K562 (cell line): ENCODE results near the gene ORC1. TPM values are rescaled to one million over a fixed set of nuclear protein-coding genes. Genes with fewer than 3 reads are reported as not detected.
A peak's percentile ranks its signal among the peaks of the same experiment; 100 is the strongest.

Experiments
- BHLHE40 ChIP-seq: IDR thresholded peaks from 2 replicates; pipeline ENCODE4 v1.6.1; 2011; ENCODE audit warnings: low read length, improper control_type of control experiment
- HCFC1 ChIP-seq: IDR thresholded peaks from 2 replicates; pipeline ENCODE4 v1.6.1; 2012; ENCODE audit warnings: low read depth, low read length, improper control_type of control experiment
- L3MBTL2 ChIP-seq: fragments of 450-650 bp; IDR thresholded peaks from 2 replicates; pipeline ENCODE4 v1.6.1; 2016; ENCODE audit warnings: mild to moderate bottlenecking, moderate library complexity
- MGA ChIP-seq: fragments of 450-650 bp; IDR thresholded peaks from 2 replicates; pipeline ENCODE4 v1.6.1; 2016; ENCODE audit warnings: mild to moderate bottlenecking, moderate library complexity
- NBN ChIP-seq: fragments of 450-650 bp; IDR thresholded peaks from 2 replicates; pipeline ENCODE4 v1.6.1; 2016; ENCODE audit warnings: low read depth, mild to moderate bottlenecking
- TCF3 ChIP-seq: sonication (generic); formaldehyde crosslinking; IDR thresholded peaks from 2 replicates; pipeline ENCODE4 v1.4.0; 2020; ENCODE audit warnings: mild to moderate bottlenecking, missing genetic modification reagents
- TRIM24 ChIP-seq, 2 experiments: fragments of 450-650 bp; IDR thresholded peaks; 2 replicates each; pipeline ENCODE4 v1.6.1; 2016
- ZNF589 ChIP-seq: fragments of 200-800 bp; sonication (Bioruptor generic); IDR thresholded peaks from 2 replicates; pipeline ENCODE4 v1.6.1; 2016; ENCODE audit warnings: low read depth, missing genetic modification characterization, missing compliant biosample characterization
- polyA plus RNA-seq, 8 experiments: library from polyadenylated mRNA; depleted of rRNA in 4 of 8; stranded (reverse) in 5 of 8; unstranded in 3 of 8; fragments of >200 nt; fragmentation: Nextera tagmentation in 2 of 8; fragmentation: Illumina TruSeq in 1 of 8; extraction: Ambion mirVana in 2 of 8; extraction: Trizol in 1 of 8; gene quantifications; 2 replicates each; pipeline versions ENCODE4 v1.2.1 to v1.2.3, GENCODE V29; 2011 to 2014; ENCODE audit warnings: inconsistent platforms in 1 of 8, missing spikeins in 1 of 8
- total RNA-seq, 7 experiments: library from RNA; depleted of rRNA in 6 of 7; stranded (reverse); fragments of >200 nt in 6 of 7; fragmentation: Illumina TruSeq in 2 of 7; extraction: Trizol in 2 of 7; gene quantifications; 2 replicates each; pipeline versions ENCODE4 v1.2.1 to v1.2.3, GENCODE V29; 2011 to 2021; ENCODE audit warnings: low replicate concordance in 1 of 7

Gene ORC1
- total and polyA plus RNA-seq, 9 of the 15 experiments (the other 6 are each of a cell fraction or from before 2014, with no cell fraction given): 26.4 to 91.6 (median 69.7) TPM

- TF ChIP-seq ZNF589 (no peak), L3MBTL2 (no peak), TCF3 (0 out of 2 replicates have a peak, but pooled peaks have one; percentile 19), TRIM24 (IDR thresholded peaks at IDR 0.05) (no peak), BHLHE40 (0 out of 2 replicates have a peak, but pooled peaks have one; percentile 12), HCFC1 (no peak), MGA (no peak), NBN (no peak)
Observed at GRCh38 chr1:52423771-52424170, 19.5 kb upstream of the ORC1 start (continued).
